ENCODE measurements around the gene LSM3. TPM values are rescaled to one million over a fixed set of nuclear protein-coding genes. Genes with fewer than 3 reads are reported as not detected.

Gene LSM3
- total and polyA plus RNA-seq, 9 of the 15 experiments (the other 6 are each of a cell fraction or from before 2014, with no cell fraction given) = 33.8 to 203 (median 61.2) TPM

- TF ChIP-seq DMBX1 (CRISPR knock-in tag; IDR thresholded peaks at IDR 0.05; ENCODE audit: borderline replicate concordance) (peak; percentile 74), TSHZ1 (CRISPR knock-in tag; IDR thresholded peaks at IDR 0.05) (0 out of 2 replicates have a peak, but pooled peaks have one; percentile 57), E4F1 (CRISPR knock-in tag; IDR thresholded peaks at IDR 0.05; ENCODE audit: borderline replicate concordance) (no peak), MAFK (IDR thresholded peaks at IDR 0.05; ENCODE audit: low read length) (no peak), MIER1 (IDR thresholded peaks at IDR 0.05; ENCODE audit: low read depth) (peak; percentile 77; the same call in 1 of the 2 replicates), FIP1L1 (IDR thresholded peaks at IDR 0.05; ENCODE audit: low read depth, low read length, poor library complexity, severe bottlenecking) (no peak), ZNF780A (CRISPR knock-in tag; IDR thresholded peaks at IDR 0.05) (no peak), BRCA1 (IDR thresholded peaks at IDR 0.05) (no peak), BRCA1 (CRISPR knock-in tag; IDR thresholded peaks at IDR 0.05) (no peak), NCOA2 (IDR thresholded peaks at IDR 0.05; ENCODE audit: partially characterized antibody in 2 of 2) (no peak), ZNF507 (tag; conservative IDR thresholded peaks at IDR 0.05) (no peak), ZNF398 (CRISPR knock-in tag; IDR thresholded peaks at IDR 0.05) (no peak), SUPT5H (IDR thresholded peaks at IDR 0.05) (no peak), SNRNP70 (optimal IDR thresholded peaks at IDR 0.05; ENCODE audit: low read depth, low read length) (no peak), ATF6 (CRISPR knock-in tag; IDR thresholded peaks at IDR 0.05) (no peak), ARID1B (IDR thresholded peaks at IDR 0.05) (no peak), E2F3 (CRISPR knock-in tag; IDR thresholded peaks at IDR 0.05) (no peak), CREBBP (IDR thresholded peaks at IDR 0.05; ENCODE audit: low read depth, low read length) (no peak), ZC3H8 (IDR thresholded peaks at IDR 0.05) (no peak)
Measured at GRCh38 chr3:14206548-14207177, 28.0 kb downstream of the LSM3 start (continued).

Data from K562 (cell line).